ENCODE measurements around the gene MAST4. TPM values are rescaled to one million over a fixed set of nuclear protein-coding genes. Genes with fewer than 3 reads are reported as not detected.

Gene MAST4
- total and polyA plus RNA-seq, 2 of the 8 experiments (the other 6 are each of a cell fraction or from before 2014, with no cell fraction given), result 1.5 to 2.6 TPM

DNA sequence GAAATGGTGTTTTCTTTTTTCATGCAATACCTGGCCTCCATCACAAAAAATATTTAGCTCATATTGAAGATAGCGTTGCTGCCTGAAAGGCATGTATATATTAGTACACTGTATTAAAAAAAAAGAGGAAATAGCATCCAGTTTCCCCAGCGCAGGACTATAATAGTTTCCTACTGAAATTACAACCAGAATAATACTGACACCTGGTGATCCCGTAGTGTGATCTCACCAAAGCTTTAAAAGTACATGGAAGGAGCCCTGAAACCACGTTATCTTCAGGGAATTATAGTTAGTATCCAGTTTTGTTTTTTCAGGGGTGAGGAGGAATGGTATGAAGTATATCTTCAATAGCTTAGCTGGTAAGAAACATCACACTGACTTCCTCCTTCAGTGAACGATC lies 335.5 kb downstream of the MAST4 start (continued):
- TF ChIP-seq EP300 (IDR thresholded peaks at IDR 0.05; ENCODE audit: borderline replicate concordance in 1 of 2, low read depth in 2 of 2, low read length in 2 of 2) (no peak), SP1 (IDR thresholded peaks at IDR 0.05; ENCODE audit: low read depth, low read length) (no peak), TAF1 (IDR thresholded peaks at IDR 0.05; ENCODE audit: low read depth, low read length) (no peak), SP4 (IDR thresholded peaks at IDR 0.05; ENCODE audit: low read length) (no peak), RBBP5 (IDR thresholded peaks at IDR 0.05; ENCODE audit: borderline replicate concordance, low read depth, low read length) (no peak), JUND (IDR thresholded peaks at IDR 0.05; ENCODE audit: low read length) (no peak)

All from H1 (cell line).